Calu3 (cell line): ENCODE results near the gene OR4A5. TPM values are rescaled to one million over a fixed set of nuclear protein-coding genes. Genes with fewer than 3 reads are reported as not detected.
"Not testable (repeated sequence)": the region's sequence is repeated elsewhere in the genome, so short reads cannot be mapped to it uniquely, and the experiment has no call there.

Experiments used
- Bru-seq: library from RNA; stranded (reverse); fragments of 400-500 nt; gene quantifications from one replicate; lab custom pipeline; 2021; lab: Mats Ljungman, UMichigan
- BruChase-seq, 2 experiments: library from RNA; stranded (reverse); fragments of 400-500 nt; gene quantifications; one replicate each; lab custom pipeline; 2021; lab: Mats Ljungman, UMichigan
- BruUV-seq: library from RNA; stranded (reverse); fragments of 400-500 nt; replicated peaks from 2 replicates; lab custom pipeline; 2021; lab: Mats Ljungman, UMichigan
- CTCF ChIA-PET: fragments of 300-600 bp; sonication (Branson Sonifier 250); formaldehyde crosslinking; loops from one replicate; lab custom pipeline; 2022; ENCODE audit warnings: antibody characterized with exemption; lab: Charles Lee
- DNase-seq: peaks from one replicate; pipeline ENCODE4 v3.0.0; 2022
- H3K27ac Mint-ChIP-seq: one replicate; pipeline ENCODE4 v1.8.0; 2022; ENCODE audit warnings: mixed read lengths; ENCODE audit not compliant: unreplicated experiment
- H3K27me3 Mint-ChIP-seq: one replicate; pipeline ENCODE4 v1.8.0; 2022; ENCODE audit warnings: mixed read lengths; ENCODE audit not compliant: unreplicated experiment
- H3K36me3 Mint-ChIP-seq: one replicate; pipeline ENCODE4 v1.8.0; 2022; ENCODE audit warnings: mild to moderate bottlenecking, moderate library complexity, mixed read lengths; ENCODE audit not compliant: insufficient read depth, unreplicated experiment
- H3K4me1 Mint-ChIP-seq: one replicate; pipeline ENCODE4 v1.8.0; 2022; ENCODE audit warnings: mild to moderate bottlenecking, low read depth, mixed read lengths; ENCODE audit not compliant: unreplicated experiment
- H3K4me3 Mint-ChIP-seq: one replicate; pipeline ENCODE4 v1.8.0; 2022; ENCODE audit warnings: mild to moderate bottlenecking, low read depth, moderate library complexity, mixed read lengths; ENCODE audit not compliant: unreplicated experiment
- H3K9me3 Mint-ChIP-seq: one replicate; pipeline ENCODE4 v1.8.0; 2022; ENCODE audit warnings: low read depth, mixed read lengths; ENCODE audit not compliant: unreplicated experiment
- intact Hi-C: fragments of 100-400 bp; cut with micrococcal nuclease; formaldehyde crosslinking; loops from one replicate; pipeline ENCODE4 v1.10.0; 2022; ENCODE audit not compliant: unreplicated experiment
- long read RNA-seq: library from polyadenylated mRNA; stranded (forward); transcript quantifications from one replicate; pipeline ENCODE4 v2.0.0, GENCODE V29; 2022
- total RNA-seq: library from RNA; stranded (reverse); gene quantifications from 2 replicates; pipeline ENCODE4 v1.2.3, GENCODE V29; 2022

OR4A5 gene, protein sequence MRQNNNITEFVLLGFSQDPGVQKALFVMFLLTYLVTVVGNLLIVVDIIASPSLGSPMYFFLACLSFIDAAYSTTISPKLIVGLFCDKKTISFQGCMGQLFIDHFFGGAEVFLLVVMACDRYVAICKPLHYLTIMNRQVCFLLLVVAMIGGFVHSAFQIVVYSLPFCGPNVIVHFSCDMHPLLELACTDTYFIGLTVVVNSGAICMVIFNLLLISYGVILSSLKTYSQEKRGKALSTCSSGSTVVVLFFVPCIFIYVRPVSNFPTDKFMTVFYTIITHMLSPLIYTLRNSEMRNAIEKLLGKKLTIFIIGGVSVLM
- total RNA-seq (not detected in 2 replicates), Bru-seq, nascent RNA (not detected), BruChase-seq, experiment 1, labeled RNA remaining after a 6-hour chase (not detected), BruChase-seq, experiment 2, labeled RNA remaining after a 2-hour chase (not detected)
- long read RNA-seq = 0 reads

DNA sequence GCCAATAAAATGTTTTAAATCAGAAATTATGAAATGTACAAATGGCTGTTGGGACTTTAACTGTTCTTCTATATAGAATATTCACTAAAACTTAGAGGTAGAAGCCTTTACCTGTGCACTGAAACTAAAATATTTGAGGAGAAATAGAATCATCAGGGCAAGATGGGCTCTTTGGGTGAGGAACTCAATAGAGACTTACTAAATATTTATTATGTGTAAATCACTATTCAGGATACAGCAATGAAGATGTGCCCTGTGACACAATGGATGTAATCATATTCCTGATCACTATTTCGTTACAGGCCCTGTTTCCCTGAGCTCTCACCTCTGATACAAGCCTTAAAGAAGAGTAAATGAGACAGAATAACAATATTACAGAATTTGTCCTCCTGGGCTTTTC is at the start of gene OR4A5:
OR4A5 (plus strand) TSS at position 301 of the 400 bp plus-strand sequence; CDS start at position 354, 53 bp downstream.
- H3K27me3 Mint-ChIP-seq, H3K4me1 Mint-ChIP-seq, intact Hi-C loops, CTCF ChIA-PET, BruUV-seq, DNase-seq, H3K27ac Mint-ChIP-seq, H3K36me3 Mint-ChIP-seq, H3K4me3 Mint-ChIP-seq: not testable (repeated sequence)
- peaks cover 11% of the 10 kb centered on the region for H3K9me3 Mint-ChIP-seq

DNA sequence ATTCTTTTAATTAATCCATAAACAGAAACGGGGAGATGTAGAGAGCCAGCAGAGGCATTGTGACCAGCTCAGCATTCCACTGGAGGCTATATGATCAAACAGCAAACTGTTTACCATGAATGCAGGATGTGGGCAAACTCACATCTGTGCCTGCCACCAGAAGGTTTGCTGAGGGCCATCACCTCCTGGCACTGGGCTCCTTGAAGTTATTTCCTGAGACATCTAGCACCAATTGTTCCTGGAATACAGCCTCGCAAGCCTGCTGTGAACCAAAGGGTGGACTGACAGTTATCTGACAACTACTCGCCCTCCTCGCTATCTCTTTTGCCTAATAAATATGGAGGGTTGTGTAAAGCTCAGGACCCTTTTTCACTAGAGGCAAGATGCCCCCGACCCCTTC is 13.5 kb downstream of the OR4A5 start:
- BruUV-seq, H3K27me3 Mint-ChIP-seq, H3K4me3 Mint-ChIP-seq, CTCF ChIA-PET, intact Hi-C loops, H3K36me3 Mint-ChIP-seq, H3K4me1 Mint-ChIP-seq, H3K27ac Mint-ChIP-seq, DNase-seq, H3K9me3 Mint-ChIP-seq: not testable (repeated sequence)

Other genes with a start within 250 kb of the OR4A5 start
- gene OR4C46, start 102.8 kb upstream of the OR4A5 start, total RNA-seq = not detected in 2 replicates